Nephron progenitor cell (in vitro differentiated cells): ENCODE measurements around the gene PDE4D.

Experiments used
- DNase-seq: peaks from one replicate; pipeline ENCODE4 v3.0.0; 2021
- H3K27ac Mint-ChIP-seq: 2 replicates; pipeline ENCODE4 v1.8.0; 2021; ENCODE audit warnings: mild to moderate bottlenecking, moderate library complexity, mixed read lengths
- H3K27me3 Mint-ChIP-seq: 2 replicates; pipeline ENCODE4 v1.8.0; 2021; ENCODE audit warnings: mild to moderate bottlenecking, low read depth, mixed read lengths; ENCODE audit not compliant: poor library complexity
- H3K36me3 Mint-ChIP-seq: 2 replicates; pipeline ENCODE4 v1.8.0; 2021; ENCODE audit warnings: low read depth, mixed read lengths
- H3K4me1 Mint-ChIP-seq: 2 replicates; pipeline ENCODE4 v1.8.0; 2021; ENCODE audit warnings: mixed read lengths
- H3K4me3 Mint-ChIP-seq: 2 replicates; pipeline ENCODE4 v1.8.0; 2021; ENCODE audit warnings: mild to moderate bottlenecking, moderate library complexity, mixed read lengths
- H3K9me3 Mint-ChIP-seq: 2 replicates; pipeline ENCODE4 v1.8.0; 2021; ENCODE audit warnings: mild to moderate bottlenecking, moderate library complexity, mixed read lengths
- CTCF ChIP-seq: fragments of 200-600 bp; sonication (generic); IDR thresholded peaks from 2 replicates; pipeline ENCODE4 v1.5.0; 2021; ENCODE audit warnings: antibody characterized with exemption

The PDE4D gene

GRCh38 chr5:59186623-59187022 is 706.9 kb downstream of the PDE4D start:
- no peak for DNase-seq
- Mint-ChIP-seq H3K36me3 (no peaks in the 10 kb centered on the region), H3K27me3 (no peaks in the 10 kb centered on the region), H3K4me3 (no peak overlapping the region), H3K4me1 (peaks cover 59% of the 10 kb centered on the region), H3K27ac (no peak overlapping the region), H3K9me3 (no peaks in the 10 kb centered on the region)
- no peak for TF ChIP-seq CTCF

- H3K36me3 Mint-ChIP-seq: no peaks in the 10 kb centered on the region
- H3K9me3 Mint-ChIP-seq: no peaks in the 10 kb centered on the region
- H3K27ac Mint-ChIP-seq: peak overlapping the region; percentile 78
- no peaks in the 10 kb centered on the region for H3K27me3 Mint-ChIP-seq
- H3K4me1 Mint-ChIP-seq: peaks cover 59% of the 10 kb centered on the region
- TF ChIP-seq CTCF: no peak
- no peak for DNase-seq
- no peak overlapping the region for H3K4me3 Mint-ChIP-seq
These were observed 707.7 kb downstream of the PDE4D start for GRCh38 chr5:59185757-59186385.

GRCh38 chr5:59184769-59185168 is 708.8 kb downstream of the PDE4D start:
- Mint-ChIP-seq H3K27me3 (no peaks in the 10 kb centered on the region), H3K9me3 (no peaks in the 10 kb centered on the region), H3K4me1 (peaks cover 60% of the 10 kb centered on the region), H3K36me3 (no peaks in the 10 kb centered on the region), H3K4me3 (no peak overlapping the region), H3K27ac (no peak overlapping the region)
- TF ChIP-seq CTCF: no peak
- DNase-seq: no peak

GRCh38 chr5:59182760-59183159 is 710.8 kb downstream of the PDE4D start:
- Mint-ChIP-seq H3K4me1 (peaks cover 43% of the 10 kb centered on the region), H3K9me3 (no peaks in the 10 kb centered on the region), H3K27me3 (no peaks in the 10 kb centered on the region), H3K36me3 (peaks cover 13% of the 10 kb centered on the region), H3K4me3 (no peak overlapping the region), H3K27ac (no peak overlapping the region)
- DNase-seq: no peak
- TF ChIP-seq CTCF: no peak

GRCh38 chr5:59180515-59180914 is 713.0 kb downstream of the PDE4D start:
- Mint-ChIP-seq H3K4me3 (no peak overlapping the region), H3K27me3 (no peaks in the 10 kb centered on the region), H3K4me1 (peaks cover 34% of the 10 kb centered on the region), H3K9me3 (no peaks in the 10 kb centered on the region), H3K27ac (no peak overlapping the region), H3K36me3 (peaks cover 21% of the 10 kb centered on the region)
- no peak for TF ChIP-seq CTCF
- no peak for DNase-seq

- no peaks in the 10 kb centered on the region for H3K27me3 Mint-ChIP-seq
- DNase-seq: no peak
- no peak for TF ChIP-seq CTCF
- no peak overlapping the region for H3K4me3 Mint-ChIP-seq
- no peak overlapping the region for H3K27ac Mint-ChIP-seq
- H3K9me3 Mint-ChIP-seq: no peaks in the 10 kb centered on the region
- H3K4me1 Mint-ChIP-seq: peaks cover 29% of the 10 kb centered on the region
- peaks cover 21% of the 10 kb centered on the region for H3K36me3 Mint-ChIP-seq
These were observed 713.8 kb downstream of the PDE4D start for GRCh38 chr5:59179704-59180103.
